ENCODE results near the gene VSIG10. TPM values are rescaled to one million over a fixed set of nuclear protein-coding genes. Genes with fewer than 3 reads are reported as not detected.
A peak's percentile ranks its signal among the peaks of the same experiment; 100 is the strongest.

VSIG10 gene
- total and polyA plus RNA-seq, 2 of the 13 experiments (the other 11 are each of a cell fraction or from before 2014, with no cell fraction given) = 25.6 to 42.5 TPM

DNA sequence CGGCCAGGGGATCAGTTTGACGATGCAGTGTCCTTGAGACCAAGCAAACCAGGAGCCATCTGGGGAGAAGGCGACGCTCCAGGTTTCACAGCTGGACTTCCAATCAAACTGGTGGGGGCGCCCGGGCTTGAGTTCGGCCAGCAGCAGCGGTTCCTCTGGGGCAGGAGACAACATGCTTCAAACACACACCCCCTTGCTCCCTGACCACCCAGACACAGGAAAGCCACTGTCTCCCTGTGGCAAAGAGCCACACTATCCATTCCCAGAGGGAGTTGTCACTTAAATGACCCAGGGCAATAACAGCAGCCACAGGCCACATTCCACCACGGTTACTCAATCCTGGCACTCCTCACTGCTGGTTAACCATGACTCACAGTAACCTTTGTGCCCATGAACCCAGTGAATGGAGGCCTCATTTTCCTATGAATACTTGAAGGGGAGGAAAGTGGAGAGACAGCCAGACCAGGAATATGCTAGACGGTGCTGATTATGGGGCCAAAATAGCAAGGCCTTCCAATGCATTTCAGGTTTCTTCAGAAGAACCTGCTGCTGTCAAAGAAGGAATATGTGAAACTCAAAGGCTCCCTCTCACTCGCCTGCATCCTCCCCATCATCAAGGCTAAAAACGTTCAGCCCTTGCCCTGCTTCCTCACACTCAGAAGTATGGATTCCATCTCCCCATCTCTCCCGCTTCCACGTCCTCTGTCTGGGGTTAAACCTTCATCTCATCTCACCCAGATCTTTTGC lies 51.3 kb downstream of the VSIG10 start (continued):
- TF ChIP-seq, protein P1, sequence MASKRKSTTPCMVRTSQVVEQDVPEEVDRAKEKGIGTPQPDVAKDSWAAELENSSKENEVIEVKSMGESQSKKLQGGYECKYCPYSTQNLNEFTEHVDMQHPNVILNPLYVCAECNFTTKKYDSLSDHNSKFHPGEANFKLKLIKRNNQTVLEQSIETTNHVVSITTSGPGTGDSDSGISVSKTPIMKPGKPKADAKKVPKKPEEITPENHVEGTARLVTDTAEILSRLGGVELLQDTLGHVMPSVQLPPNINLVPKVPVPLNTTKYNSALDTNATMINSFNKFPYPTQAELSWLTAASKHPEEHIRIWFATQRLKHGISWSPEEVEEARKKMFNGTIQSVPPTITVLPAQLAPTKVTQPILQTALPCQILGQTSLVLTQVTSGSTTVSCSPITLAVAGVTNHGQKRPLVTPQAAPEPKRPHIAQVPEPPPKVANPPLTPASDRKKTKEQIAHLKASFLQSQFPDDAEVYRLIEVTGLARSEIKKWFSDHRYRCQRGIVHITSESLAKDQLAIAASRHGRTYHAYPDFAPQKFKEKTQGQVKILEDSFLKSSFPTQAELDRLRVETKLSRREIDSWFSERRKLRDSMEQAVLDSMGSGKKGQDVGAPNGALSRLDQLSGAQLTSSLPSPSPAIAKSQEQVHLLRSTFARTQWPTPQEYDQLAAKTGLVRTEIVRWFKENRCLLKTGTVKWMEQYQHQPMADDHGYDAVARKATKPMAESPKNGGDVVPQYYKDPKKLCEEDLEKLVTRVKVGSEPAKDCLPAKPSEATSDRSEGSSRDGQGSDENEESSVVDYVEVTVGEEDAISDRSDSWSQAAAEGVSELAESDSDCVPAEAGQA (IDR thresholded peaks at IDR 0.05; ENCODE audit: low read depth) = no peak
- TF ChIP-seq, protein P1 (CRISPR knock-in tag; IDR thresholded peaks at IDR 0.05; ENCODE audit: borderline replicate concordance) = no peak
- TF ChIP-seq KAT7 (CRISPR knock-in tag; IDR thresholded peaks at IDR 0.05; ENCODE audit: borderline replicate concordance) (peak; percentile 69; the same call in 1 of the 2 replicates), ZNF572 (CRISPR knock-in tag; IDR thresholded peaks at IDR 0.05) (no peak), ATM (IDR thresholded peaks at IDR 0.05; ENCODE audit: borderline replicate concordance) (no peak), XRCC5 (optimal IDR thresholded peaks at IDR 0.05; ENCODE audit: low read length) (peak; percentile 74)
- TF ChIP-seq, protein P2, sequence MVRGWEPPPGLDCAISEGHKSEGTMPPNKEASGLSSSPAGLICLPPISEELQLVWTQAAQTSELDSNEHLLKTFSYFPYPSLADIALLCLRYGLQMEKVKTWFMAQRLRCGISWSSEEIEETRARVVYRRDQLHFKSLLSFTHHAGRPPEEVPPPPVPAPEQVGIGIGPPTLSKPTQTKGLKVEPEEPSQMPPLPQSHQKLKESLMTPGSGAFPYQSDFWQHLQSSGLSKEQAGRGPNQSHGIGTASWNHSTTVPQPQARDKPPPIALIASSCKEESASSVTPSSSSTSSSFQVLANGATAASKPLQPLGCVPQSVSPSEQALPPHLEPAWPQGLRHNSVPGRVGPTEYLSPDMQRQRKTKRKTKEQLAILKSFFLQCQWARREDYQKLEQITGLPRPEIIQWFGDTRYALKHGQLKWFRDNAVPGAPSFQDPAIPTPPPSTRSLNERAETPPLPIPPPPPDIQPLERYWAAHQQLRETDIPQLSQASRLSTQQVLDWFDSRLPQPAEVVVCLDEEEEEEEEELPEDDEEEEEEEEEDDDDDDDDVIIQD (CRISPR knock-in tag; IDR thresholded peaks at IDR 0.05; ENCODE audit: low read depth) = peak; percentile 91
- TF ChIP-seq, protein P3, sequence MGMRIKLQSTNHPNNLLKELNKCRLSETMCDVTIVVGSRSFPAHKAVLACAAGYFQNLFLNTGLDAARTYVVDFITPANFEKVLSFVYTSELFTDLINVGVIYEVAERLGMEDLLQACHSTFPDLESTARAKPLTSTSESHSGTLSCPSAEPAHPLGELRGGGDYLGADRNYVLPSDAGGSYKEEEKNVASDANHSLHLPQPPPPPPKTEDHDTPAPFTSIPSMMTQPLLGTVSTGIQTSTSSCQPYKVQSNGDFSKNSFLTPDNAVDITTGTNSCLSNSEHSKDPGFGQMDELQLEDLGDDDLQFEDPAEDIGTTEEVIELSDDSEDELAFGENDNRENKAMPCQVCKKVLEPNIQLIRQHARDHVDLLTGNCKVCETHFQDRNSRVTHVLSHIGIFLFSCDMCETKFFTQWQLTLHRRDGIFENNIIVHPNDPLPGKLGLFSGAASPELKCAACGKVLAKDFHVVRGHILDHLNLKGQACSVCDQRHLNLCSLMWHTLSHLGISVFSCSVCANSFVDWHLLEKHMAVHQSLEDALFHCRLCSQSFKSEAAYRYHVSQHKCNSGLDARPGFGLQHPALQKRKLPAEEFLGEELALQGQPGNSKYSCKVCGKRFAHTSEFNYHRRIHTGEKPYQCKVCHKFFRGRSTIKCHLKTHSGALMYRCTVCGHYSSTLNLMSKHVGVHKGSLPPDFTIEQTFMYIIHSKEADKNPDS (CRISPR knock-in tag; IDR thresholded peaks at IDR 0.05) = peak; percentile 80
- TF ChIP-seq, protein P4, sequence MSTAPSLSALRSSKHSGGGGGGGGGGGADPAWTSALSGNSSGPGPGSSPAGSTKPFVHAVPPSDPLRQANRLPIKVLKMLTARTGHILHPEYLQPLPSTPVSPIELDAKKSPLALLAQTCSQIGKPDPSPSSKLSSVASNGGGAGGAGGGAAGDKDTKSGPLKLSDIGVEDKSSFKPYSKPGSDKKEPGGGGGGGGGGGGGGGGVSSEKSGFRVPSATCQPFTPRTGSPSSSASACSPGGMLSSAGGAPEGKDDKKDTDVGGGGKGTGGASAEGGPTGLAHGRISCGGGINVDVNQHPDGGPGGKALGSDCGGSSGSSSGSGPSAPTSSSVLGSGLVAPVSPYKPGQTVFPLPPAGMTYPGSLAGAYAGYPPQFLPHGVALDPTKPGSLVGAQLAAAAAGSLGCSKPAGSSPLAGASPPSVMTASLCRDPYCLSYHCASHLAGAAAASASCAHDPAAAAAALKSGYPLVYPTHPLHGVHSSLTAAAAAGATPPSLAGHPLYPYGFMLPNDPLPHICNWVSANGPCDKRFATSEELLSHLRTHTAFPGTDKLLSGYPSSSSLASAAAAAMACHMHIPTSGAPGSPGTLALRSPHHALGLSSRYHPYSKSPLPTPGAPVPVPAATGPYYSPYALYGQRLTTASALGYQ (CRISPR knock-in tag; IDR thresholded peaks at IDR 0.05) = peak; percentile 66; the same call in 1 of the 2 replicates
- TF ChIP-seq, protein P5, sequence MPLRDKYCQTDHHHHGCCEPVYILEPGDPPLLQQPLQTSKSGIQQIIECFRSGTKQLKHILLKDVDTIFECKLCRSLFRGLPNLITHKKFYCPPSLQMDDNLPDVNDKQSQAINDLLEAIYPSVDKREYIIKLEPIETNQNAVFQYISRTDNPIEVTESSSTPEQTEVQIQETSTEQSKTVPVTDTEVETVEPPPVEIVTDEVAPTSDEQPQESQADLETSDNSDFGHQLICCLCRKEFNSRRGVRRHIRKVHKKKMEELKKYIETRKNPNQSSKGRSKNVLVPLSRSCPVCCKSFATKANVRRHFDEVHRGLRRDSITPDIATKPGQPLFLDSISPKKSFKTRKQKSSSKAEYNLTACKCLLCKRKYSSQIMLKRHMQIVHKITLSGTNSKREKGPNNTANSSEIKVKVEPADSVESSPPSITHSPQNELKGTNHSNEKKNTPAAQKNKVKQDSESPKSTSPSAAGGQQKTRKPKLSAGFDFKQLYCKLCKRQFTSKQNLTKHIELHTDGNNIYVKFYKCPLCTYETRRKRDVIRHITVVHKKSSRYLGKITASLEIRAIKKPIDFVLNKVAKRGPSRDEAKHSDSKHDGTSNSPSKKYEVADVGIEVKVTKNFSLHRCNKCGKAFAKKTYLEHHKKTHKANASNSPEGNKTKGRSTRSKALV (CRISPR knock-in tag; IDR thresholded peaks at IDR 0.05) = 0 out of 2 replicates have a peak, but pooled peaks have one; percentile 22
